ENCODE results near the gene BCAR1.

DNA sequence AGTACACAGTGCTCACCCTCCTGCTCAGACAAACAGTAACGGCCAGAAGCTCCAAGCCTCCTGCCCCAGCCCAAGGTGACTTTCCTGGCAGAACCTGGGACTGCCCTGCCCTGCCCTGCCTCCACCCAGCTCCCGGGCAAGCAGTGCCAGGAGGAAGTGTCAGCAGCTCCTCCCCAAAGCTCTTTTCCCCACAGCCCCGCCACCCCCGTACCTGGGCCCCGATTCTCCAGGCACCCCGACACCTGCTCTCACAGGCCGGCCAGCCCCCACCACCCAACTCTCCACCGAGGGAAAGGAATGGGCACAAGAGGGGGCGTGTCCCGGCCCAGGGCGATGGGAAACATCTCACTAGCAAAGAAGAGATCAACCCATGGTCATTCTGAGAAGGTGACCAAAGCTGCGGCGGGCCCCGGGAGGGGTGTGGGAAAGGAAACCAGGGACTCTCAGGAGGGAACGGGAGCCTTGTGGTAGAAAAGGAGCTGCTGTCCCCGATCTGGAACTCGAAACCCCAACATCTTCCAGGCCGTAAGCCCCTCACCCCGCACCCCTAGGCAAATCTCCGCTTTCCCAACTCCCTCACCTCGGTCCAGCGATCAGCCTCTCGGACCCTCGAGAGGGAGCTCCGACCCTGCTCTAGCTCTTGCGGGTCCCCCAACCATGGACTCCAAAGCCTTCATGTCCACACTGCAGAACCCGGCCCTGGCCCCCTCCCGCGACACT, 1.2 kb downstream of the BCAR1 start:
- TF ChIP-seq POLR2AphosphoS5 (IDR thresholded peaks at IDR 0.05; ENCODE audit: low read depth) (no peak), EZH2phosphoT487 (IDR thresholded peaks at IDR 0.05; ENCODE audit: unreplicated experiment) (no peak), EZH2 (IDR thresholded peaks at IDR 0.05; ENCODE audit: low read depth, unreplicated experiment) (no peak), CREB1 (CRISPR knock-in tag; IDR thresholded peaks at IDR 0.05; ENCODE audit: low read depth) (no peak), ZNF331 (CRISPR knock-in tag; IDR thresholded peaks at IDR 0.05; ENCODE audit: low read depth) (no peak), JUNB (IDR thresholded peaks at IDR 0.05; ENCODE audit: unreplicated experiment) (no peak), NANOG (IDR thresholded peaks at IDR 0.05; ENCODE audit: borderline replicate concordance) (no peak), ZNF114 (CRISPR knock-in tag; IDR thresholded peaks at IDR 0.05) (no peak), STAT1 (IDR thresholded peaks at IDR 0.05; ENCODE audit: unreplicated experiment) (no peak)
- TF ChIP-seq, protein P1, sequence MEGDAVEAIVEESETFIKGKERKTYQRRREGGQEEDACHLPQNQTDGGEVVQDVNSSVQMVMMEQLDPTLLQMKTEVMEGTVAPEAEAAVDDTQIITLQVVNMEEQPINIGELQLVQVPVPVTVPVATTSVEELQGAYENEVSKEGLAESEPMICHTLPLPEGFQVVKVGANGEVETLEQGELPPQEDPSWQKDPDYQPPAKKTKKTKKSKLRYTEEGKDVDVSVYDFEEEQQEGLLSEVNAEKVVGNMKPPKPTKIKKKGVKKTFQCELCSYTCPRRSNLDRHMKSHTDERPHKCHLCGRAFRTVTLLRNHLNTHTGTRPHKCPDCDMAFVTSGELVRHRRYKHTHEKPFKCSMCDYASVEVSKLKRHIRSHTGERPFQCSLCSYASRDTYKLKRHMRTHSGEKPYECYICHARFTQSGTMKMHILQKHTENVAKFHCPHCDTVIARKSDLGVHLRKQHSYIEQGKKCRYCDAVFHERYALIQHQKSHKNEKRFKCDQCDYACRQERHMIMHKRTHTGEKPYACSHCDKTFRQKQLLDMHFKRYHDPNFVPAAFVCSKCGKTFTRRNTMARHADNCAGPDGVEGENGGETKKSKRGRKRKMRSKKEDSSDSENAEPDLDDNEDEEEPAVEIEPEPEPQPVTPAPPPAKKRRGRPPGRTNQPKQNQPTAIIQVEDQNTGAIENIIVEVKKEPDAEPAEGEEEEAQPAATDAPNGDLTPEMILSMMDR (conservative IDR thresholded peaks at IDR 0.05; ENCODE audit: low read depth in 2 of 2): no peak
- TF ChIP-seq, protein P2, sequence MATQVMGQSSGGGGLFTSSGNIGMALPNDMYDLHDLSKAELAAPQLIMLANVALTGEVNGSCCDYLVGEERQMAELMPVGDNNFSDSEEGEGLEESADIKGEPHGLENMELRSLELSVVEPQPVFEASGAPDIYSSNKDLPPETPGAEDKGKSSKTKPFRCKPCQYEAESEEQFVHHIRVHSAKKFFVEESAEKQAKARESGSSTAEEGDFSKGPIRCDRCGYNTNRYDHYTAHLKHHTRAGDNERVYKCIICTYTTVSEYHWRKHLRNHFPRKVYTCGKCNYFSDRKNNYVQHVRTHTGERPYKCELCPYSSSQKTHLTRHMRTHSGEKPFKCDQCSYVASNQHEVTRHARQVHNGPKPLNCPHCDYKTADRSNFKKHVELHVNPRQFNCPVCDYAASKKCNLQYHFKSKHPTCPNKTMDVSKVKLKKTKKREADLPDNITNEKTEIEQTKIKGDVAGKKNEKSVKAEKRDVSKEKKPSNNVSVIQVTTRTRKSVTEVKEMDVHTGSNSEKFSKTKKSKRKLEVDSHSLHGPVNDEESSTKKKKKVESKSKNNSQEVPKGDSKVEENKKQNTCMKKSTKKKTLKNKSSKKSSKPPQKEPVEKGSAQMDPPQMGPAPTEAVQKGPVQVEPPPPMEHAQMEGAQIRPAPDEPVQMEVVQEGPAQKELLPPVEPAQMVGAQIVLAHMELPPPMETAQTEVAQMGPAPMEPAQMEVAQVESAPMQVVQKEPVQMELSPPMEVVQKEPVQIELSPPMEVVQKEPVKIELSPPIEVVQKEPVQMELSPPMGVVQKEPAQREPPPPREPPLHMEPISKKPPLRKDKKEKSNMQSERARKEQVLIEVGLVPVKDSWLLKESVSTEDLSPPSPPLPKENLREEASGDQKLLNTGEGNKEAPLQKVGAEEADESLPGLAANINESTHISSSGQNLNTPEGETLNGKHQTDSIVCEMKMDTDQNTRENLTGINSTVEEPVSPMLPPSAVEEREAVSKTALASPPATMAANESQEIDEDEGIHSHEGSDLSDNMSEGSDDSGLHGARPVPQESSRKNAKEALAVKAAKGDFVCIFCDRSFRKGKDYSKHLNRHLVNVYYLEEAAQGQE (IDR thresholded peaks at IDR 0.05; ENCODE audit: unreplicated experiment): no peak
- TF ChIP-seq, protein P3, sequence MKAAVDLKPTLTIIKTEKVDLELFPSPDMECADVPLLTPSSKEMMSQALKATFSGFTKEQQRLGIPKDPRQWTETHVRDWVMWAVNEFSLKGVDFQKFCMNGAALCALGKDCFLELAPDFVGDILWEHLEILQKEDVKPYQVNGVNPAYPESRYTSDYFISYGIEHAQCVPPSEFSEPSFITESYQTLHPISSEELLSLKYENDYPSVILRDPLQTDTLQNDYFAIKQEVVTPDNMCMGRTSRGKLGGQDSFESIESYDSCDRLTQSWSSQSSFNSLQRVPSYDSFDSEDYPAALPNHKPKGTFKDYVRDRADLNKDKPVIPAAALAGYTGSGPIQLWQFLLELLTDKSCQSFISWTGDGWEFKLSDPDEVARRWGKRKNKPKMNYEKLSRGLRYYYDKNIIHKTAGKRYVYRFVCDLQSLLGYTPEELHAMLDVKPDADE (IDR thresholded peaks at IDR 0.05): no peak
- TF ChIP-seq, protein P4, sequence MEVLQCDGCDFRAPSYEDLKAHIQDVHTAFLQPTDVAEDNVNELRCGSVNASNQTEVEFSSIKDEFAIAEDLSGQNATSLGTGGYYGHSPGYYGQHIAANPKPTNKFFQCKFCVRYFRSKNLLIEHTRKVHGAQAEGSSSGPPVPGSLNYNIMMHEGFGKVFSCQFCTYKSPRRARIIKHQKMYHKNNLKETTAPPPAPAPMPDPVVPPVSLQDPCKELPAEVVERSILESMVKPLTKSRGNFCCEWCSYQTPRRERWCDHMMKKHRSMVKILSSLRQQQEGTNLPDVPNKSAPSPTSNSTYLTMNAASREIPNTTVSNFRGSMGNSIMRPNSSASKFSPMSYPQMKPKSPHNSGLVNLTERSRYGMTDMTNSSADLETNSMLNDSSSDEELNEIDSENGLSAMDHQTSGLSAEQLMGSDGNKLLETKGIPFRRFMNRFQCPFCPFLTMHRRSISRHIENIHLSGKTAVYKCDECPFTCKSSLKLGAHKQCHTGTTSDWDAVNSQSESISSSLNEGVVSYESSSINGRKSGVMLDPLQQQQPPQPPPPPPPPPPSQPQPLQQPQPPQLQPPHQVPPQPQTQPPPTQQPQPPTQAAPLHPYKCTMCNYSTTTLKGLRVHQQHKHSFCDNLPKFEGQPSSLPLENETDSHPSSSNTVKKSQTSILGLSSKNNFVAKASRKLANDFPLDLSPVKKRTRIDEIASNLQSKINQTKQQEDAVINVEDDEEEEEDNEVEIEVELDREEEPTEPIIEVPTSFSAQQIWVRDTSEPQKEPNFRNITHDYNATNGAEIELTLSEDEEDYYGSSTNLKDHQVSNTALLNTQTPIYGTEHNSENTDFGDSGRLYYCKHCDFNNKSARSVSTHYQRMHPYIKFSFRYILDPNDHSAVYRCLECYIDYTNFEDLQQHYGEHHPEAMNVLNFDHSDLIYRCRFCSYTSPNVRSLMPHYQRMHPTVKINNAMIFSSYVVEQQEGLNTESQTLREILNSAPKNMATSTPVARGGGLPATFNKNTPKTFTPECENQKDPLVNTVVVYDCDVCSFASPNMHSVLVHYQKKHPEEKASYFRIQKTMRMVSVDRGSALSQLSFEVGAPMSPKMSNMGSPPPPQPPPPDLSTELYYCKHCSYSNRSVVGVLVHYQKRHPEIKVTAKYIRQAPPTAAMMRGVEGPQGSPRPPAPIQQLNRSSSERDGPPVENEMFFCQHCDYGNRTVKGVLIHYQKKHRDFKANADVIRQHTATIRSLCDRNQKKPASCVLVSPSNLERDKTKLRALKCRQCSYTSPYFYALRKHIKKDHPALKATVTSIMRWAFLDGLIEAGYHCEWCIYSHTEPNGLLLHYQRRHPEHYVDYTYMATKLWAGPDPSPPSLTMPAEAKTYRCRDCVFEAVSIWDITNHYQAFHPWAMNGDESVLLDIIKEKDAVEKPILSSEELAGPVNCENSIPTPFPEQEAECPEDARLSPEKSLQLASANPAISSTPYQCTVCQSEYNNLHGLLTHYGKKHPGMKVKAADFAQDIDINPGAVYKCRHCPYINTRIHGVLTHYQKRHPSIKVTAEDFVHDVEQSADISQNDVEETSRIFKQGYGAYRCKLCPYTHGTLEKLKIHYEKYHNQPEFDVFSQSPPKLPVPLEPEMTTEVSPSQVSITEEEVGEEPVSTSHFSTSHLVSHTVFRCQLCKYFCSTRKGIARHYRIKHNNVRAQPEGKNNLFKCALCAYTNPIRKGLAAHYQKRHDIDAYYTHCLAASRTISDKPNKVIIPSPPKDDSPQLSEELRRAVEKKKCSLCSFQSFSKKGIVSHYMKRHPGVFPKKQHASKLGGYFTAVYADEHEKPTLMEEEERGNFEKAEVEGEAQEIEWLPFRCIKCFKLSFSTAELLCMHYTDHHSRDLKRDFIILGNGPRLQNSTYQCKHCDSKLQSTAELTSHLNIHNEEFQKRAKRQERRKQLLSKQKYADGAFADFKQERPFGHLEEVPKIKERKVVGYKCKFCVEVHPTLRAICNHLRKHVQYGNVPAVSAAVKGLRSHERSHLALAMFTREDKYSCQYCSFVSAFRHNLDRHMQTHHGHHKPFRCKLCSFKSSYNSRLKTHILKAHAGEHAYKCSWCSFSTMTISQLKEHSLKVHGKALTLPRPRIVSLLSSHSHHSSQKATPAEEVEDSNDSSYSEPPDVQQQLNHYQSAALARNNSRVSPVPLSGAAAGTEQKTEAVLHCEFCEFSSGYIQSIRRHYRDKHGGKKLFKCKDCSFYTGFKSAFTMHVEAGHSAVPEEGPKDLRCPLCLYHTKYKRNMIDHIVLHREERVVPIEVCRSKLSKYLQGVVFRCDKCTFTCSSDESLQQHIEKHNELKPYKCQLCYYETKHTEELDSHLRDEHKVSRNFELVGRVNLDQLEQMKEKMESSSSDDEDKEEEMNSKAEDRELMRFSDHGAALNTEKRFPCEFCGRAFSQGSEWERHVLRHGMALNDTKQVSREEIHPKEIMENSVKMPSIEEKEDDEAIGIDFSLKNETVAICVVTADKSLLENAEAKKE (CRISPR knock-in tag; IDR thresholded peaks at IDR 0.05): no peak
